ENCODE results near the gene CNTD1.

- no peak for TF ChIP-seq CTCF (IDR thresholded peaks at IDR 0.05)
- no peak for TF ChIP-seq ZFX (IDR thresholded peaks at IDR 0.05; ENCODE audit: borderline replicate concordance)
These were observed 2.4 kb upstream of the CNTD1 start for GRCh38 chr17:42796066-42796758.

Data from 22Rv1 (cell line).